A549 (cell line): ENCODE measurements around the gene ADAT2. TPM values are rescaled to one million over a fixed set of nuclear protein-coding genes. Genes with fewer than 3 reads are reported as not detected.

Source experiments
- ATAC-seq, 2 experiments: fragments of 200-7000 bp in 1 of 2; fragments of >200 bp in 1 of 2; cut with Nextera tagmentation in 1 of 2; cut with Tn5 transposase in 1 of 2; 3 replicates each; pipeline versions ENCODE4 v1.8.0 to v1.9.1; 2018 to 2020; ENCODE audit warnings: mild to moderate bottlenecking in 1 of 2, moderate library complexity in 1 of 2
- CTCF ChIA-PET: fragments of 300-600 bp; sonication (Branson Sonifier 250); formaldehyde crosslinking; extraction: SDS; loops from one replicate; lab custom pipeline; 2021; ENCODE audit warnings: antibody characterized with exemption, inconsistent platforms; lab: Yijun Ruan, JAX
- POLR2A ChIA-PET: fragments of 350-600 bp; formaldehyde crosslinking; extraction: SDS; loops from one replicate; lab custom pipeline; 2021; ENCODE audit warnings: antibody characterized with exemption, inconsistent platforms; lab: Yijun Ruan, JAX
- DNase-seq, 2 experiments: peaks; one replicate each; pipeline versions ENCODE4 v3.0.0 to v3.0.0-alpha.2; 2011 to 2016; ENCODE audit warnings: low read depth in 1 of 2, low spot score in 1 of 2
- FAIRE-seq: peaks from 2 replicates; lab custom pipeline; 2011; peaks lifted over from hg19 to GRCh38; lab: Jason Lieb, UNC
- H3K27ac ChIP-seq, 2 experiments: fragments of >200 bp; sonication (Bioruptor Twin); formaldehyde crosslinking; 3 replicates each; pipeline ENCODE4 v1.5.1; 2016 to 2017
- H3K4me1 ChIP-seq: fragments of >200 bp; sonication (Bioruptor Twin); formaldehyde crosslinking; 3 replicates; pipeline ENCODE4 v1.6.1; 2016
- H3K4me2 ChIP-seq: fragments of >200 bp; sonication (Bioruptor Twin); formaldehyde crosslinking; 3 replicates; pipeline ENCODE4 v1.6.1; 2016
- H3K4me3 ChIP-seq: fragments of >200 bp; sonication (Bioruptor Twin); formaldehyde crosslinking; 3 replicates; pipeline ENCODE4 v1.5.1; 2016
- H3K9me3 ChIP-seq: fragments of >200 bp; sonication (Bioruptor Twin); formaldehyde crosslinking; 3 replicates; pipeline ENCODE4 v1.6.1; 2016
- ATOH8 ChIP-seq: fragments of 250-450 bp; sonication (Bioruptor Pico); IDR thresholded peaks from 2 replicates; pipeline ENCODE4 v1.5.0; 2020; ENCODE audit warnings: low read depth, mild to moderate bottlenecking, moderate library complexity
- BHLHE40 ChIP-seq: IDR thresholded peaks from 2 replicates; pipeline ENCODE4 v1.6.1; 2012; ENCODE audit warnings: low read depth, low read length, inconsistent platforms
- CHD2 ChIP-seq: fragments of 150-350 bp; IDR thresholded peaks from 2 replicates; pipeline ENCODE4 v1.6.1; 2014; ENCODE audit warnings: low read length; ENCODE audit not compliant: partially characterized antibody
- CTCF ChIP-seq: fragments of >200 bp; sonication (Bioruptor Twin); formaldehyde crosslinking; IDR thresholded peaks from 3 replicates; pipeline ENCODE4 v1.5.1; 2016
- E2F6 ChIP-seq: IDR thresholded peaks from 2 replicates; pipeline ENCODE4 v1.6.1; 2012; ENCODE audit warnings: low read depth, borderline replicate concordance
- EHMT2 ChIP-seq: fragments of 200-600 bp; sonication (generic); IDR thresholded peaks from 2 replicates; pipeline ENCODE4 v1.6.1; 2016; ENCODE audit warnings: antibody characterized with exemption, low read depth, mild to moderate bottlenecking, moderate library complexity
- ELK1 ChIP-seq: fragments of 150-350 bp; IDR thresholded peaks from 2 replicates; pipeline ENCODE4 v1.6.1; 2014; ENCODE audit warnings: low read depth, mild to moderate bottlenecking, low read length
- FOSL2 ChIP-seq, 2 experiments: fragments of 450-650 bp in 1 of 2; fragments of >200 bp in 1 of 2; sonication (Bioruptor Twin) in 1 of 2; formaldehyde crosslinking; IDR thresholded peaks; 2 replicates each; pipeline versions ENCODE4 v1.5.0 to v1.6.1; 2016 to 2020; ENCODE audit warnings: mild to moderate bottlenecking in 1 of 2, moderate library complexity in 1 of 2
- HES2 ChIP-seq: fragments of >200 bp; sonication (Bioruptor Twin); formaldehyde crosslinking; IDR thresholded peaks from 2 replicates; pipeline ENCODE4 v1.6.1; 2016
- HOXB13 ChIP-seq: fragments of 250-450 bp; sonication (Bioruptor Pico); IDR thresholded peaks from 2 replicates; pipeline ENCODE4 v1.5.0; 2020; ENCODE audit warnings: low read depth, mild to moderate bottlenecking, moderate library complexity
- JUN ChIP-seq, 2 experiments: fragments of >200 bp; sonication (Bioruptor Twin); formaldehyde crosslinking; IDR thresholded peaks; 2 replicates in 1 of 2; 3 replicates in 1 of 2; pipeline ENCODE4 v1.6.1; 2016 to 2017
- JUNB ChIP-seq: fragments of >200 bp; sonication (Bioruptor Twin); formaldehyde crosslinking; IDR thresholded peaks from 2 replicates; pipeline ENCODE4 v1.6.1; 2016
- KDM1A ChIP-seq: fragments of 200-600 bp; sonication (generic); IDR thresholded peaks from 2 replicates; pipeline ENCODE4 v1.6.1; 2016; ENCODE audit warnings: low read depth, mild to moderate bottlenecking
- MAFK ChIP-seq: fragments of 450-650 bp; IDR thresholded peaks from 2 replicates; pipeline ENCODE4 v1.6.1; 2014; ENCODE audit not compliant: partially characterized antibody
- MAX ChIP-seq: IDR thresholded peaks from 2 replicates; pipeline ENCODE4 v1.6.1; 2012
- MAZ ChIP-seq: fragments of 150-350 bp; IDR thresholded peaks from 2 replicates; pipeline ENCODE4 v1.6.1; 2014; ENCODE audit warnings: antibody characterized with exemption, low read depth, low read length, borderline replicate concordance
- NFE2L2 ChIP-seq: fragments of 150-350 bp; conservative IDR thresholded peaks from 2 replicates; pipeline ENCODE4 v1.6.1; 2014; ENCODE audit warnings: low read length
- PBX3 ChIP-seq: IDR thresholded peaks from 2 replicates; pipeline ENCODE4 v1.6.1; 2012
- POLR2A ChIP-seq: IDR thresholded peaks from 2 replicates; pipeline ENCODE4 v1.6.1; 2012; ENCODE audit warnings: mild to moderate bottlenecking, low read length
- RARB ChIP-seq: fragments of 250-450 bp; sonication (Bioruptor Pico); IDR thresholded peaks from 2 replicates; pipeline ENCODE4 v1.8.0; 2021; ENCODE audit warnings: mild to moderate bottlenecking, moderate library complexity
- RCOR1 ChIP-seq: fragments of 150-350 bp; IDR thresholded peaks from 2 replicates; pipeline ENCODE4 v1.6.1; 2014; ENCODE audit warnings: antibody characterized with exemption, low read length, low read depth
- RNF2 ChIP-seq: fragments of 200-600 bp; sonication (generic); IDR thresholded peaks from 2 replicates; pipeline ENCODE4 v1.6.1; 2016; ENCODE audit warnings: low read depth, mild to moderate bottlenecking, antibody characterized with exemption, moderate library complexity, borderline replicate concordance
- SMC3 ChIP-seq: fragments of >200 bp; sonication (Bioruptor Twin); formaldehyde crosslinking; IDR thresholded peaks from 3 replicates; pipeline ENCODE4 v1.6.1; 2018; ENCODE audit warnings: inconsistent platforms
- ZC3H11A ChIP-seq: fragments of 450-650 bp; IDR thresholded peaks from 2 replicates; pipeline ENCODE4 v1.6.1; 2014; ENCODE audit warnings: antibody characterized with exemption, mild to moderate bottlenecking
- ZFP36 ChIP-seq: fragments of 450-650 bp; IDR thresholded peaks from 2 replicates; pipeline ENCODE4 v1.6.1; 2014; ENCODE audit warnings: borderline replicate concordance; ENCODE audit not compliant: partially characterized antibody
- ZNF302 ChIP-seq: fragments of 250-450 bp; sonication (Bioruptor Pico); IDR thresholded peaks from 2 replicates; pipeline ENCODE4 v1.9.0; 2021; ENCODE audit warnings: inconsistent platforms, mild to moderate bottlenecking, moderate library complexity
- ZSCAN20 ChIP-seq: fragments of 250-450 bp; sonication (Bioruptor Pico); IDR thresholded peaks from 2 replicates; pipeline ENCODE4 v1.8.0; 2022; ENCODE audit warnings: mild to moderate bottlenecking, moderate library complexity
- WGBS: methylation state at CpG from one replicate; pipeline ENCODE4 v1.1.6; 2017; ENCODE audit errors: missing lambda C conversion rate; 5-methylcytosine and 5-hydroxymethylcytosine counted together
- polyA plus RNA-seq, 4 experiments: library from polyadenylated mRNA; depleted of rRNA in 3 of 4; stranded (reverse); fragments of >200 nt; fragmentation: RNase III in 1 of 4; extraction: RNeasy Plus Mini Kit Qiagen cat#74134 plus additional on column Dnase treatment in 1 of 4; gene quantifications; 2 replicates in 3 of 4; 3 replicates in 1 of 4; pipeline ENCODE4 v1.2.3, GENCODE V29; 2011 to 2017

ADAT2 gene
- polyA plus RNA-seq, 2 of the 4 experiments (the other 2 are of a cell fraction), result 7.1 to 8.0 TPM

- no peak for ATAC-seq
- Histone ChIP-seq H3K27ac (no peak overlapping the region), H3K4me2 (no peak overlapping the region), H3K4me3 (no peak overlapping the region), H3K9me3 (0 out of 3 replicates have a peak, but pooled peaks cover 2% of the 10 kb centered on the region), H3K4me1 (no peaks in the 10 kb centered on the region)
- 48% methylated on average over 5 of the region's 5 CpGs for WGBS
- no peak for FAIRE-seq
- POLR2A ChIA-PET, result no interaction called here
- TF ChIP-seq KDM1A (no peak), JUN (IDR thresholded peaks at IDR 0.05) (no peak), ZC3H11A (no peak), ATOH8 (CRISPR knock-in tag) (no peak), RCOR1 (no peak), ELK1 (no peak), RARB (no peak), PBX3 (no peak), CTCF (no peak), EHMT2 (no peak), BHLHE40 (no peak), FOSL2 (IDR thresholded peaks at IDR 0.05) (no peak), FOSL2 (CRISPR knock-in tag; IDR thresholded peaks at IDR 0.05) (no peak), NFE2L2 (no peak), ZFP36 (no peak), SMC3 (no peak), HES2 (no peak), CHD2 (no peak), ZNF302 (CRISPR knock-in tag) (no peak), RNF2 (no peak), HOXB13 (CRISPR knock-in tag) (no peak)
- CTCF ChIA-PET, result interaction anchor here (1.4 kb wide), 1 partner anchor 10 kb away, joined by 3 read pairs; no protein-coding TSS in a partner anchor
- no peak for DNase-seq
Measured at GRCh38 chr6:143375022-143375585, 75.4 kb downstream of the ADAT2 start.

GRCh38 chr6:143374014-143374413, 76.5 kb downstream of the ADAT2 start:
- POLR2A ChIA-PET, result no interaction called here
- WGBS, result 13% methylated on average over 2 of the region's 2 CpGs
- TF ChIP-seq MAZ (no peak), PBX3 (no peak), POLR2A (no peak), ZSCAN20 (CRISPR knock-in tag) (no peak), ATOH8 (CRISPR knock-in tag) (no peak), HOXB13 (CRISPR knock-in tag) (no peak), E2F6 (no peak), MAX (no peak), MAFK (no peak), JUNB (no peak), FOSL2 (IDR thresholded peaks at IDR 0.05) (no peak), FOSL2 (CRISPR knock-in tag; IDR thresholded peaks at IDR 0.05) (no peak)
- TF ChIP-seq, all 56 proteins: peak for 0

More at GRCh38 chr6:143374014-143374413, 76.5 kb downstream of the ADAT2 start:
- FAIRE-seq, result no peak
- Histone ChIP-seq H3K4me3 (no peak overlapping the region), H3K27ac (no peak overlapping the region), H3K9me3 (0 out of 3 replicates have a peak, but pooled peaks cover 2% of the 10 kb centered on the region), H3K4me2 (no peak overlapping the region), H3K4me1 (no peaks in the 10 kb centered on the region)
- no peak for ATAC-seq
- CTCF ChIA-PET, result interaction anchor here (1.4 kb wide), 1 partner anchor 11 kb away, joined by 3 read pairs; no protein-coding TSS in a partner anchor
- no peak for DNase-seq
